Fibroblast of pulmonary artery (primary cell): ENCODE data around the gene CINP.

Experiments used
- DNase-seq: peaks from one replicate; pipeline ENCODE4 v3.0.0-alpha.2; 2010; ENCODE audit warnings: low read depth
- H3K4me3 ChIP-seq: replicated peaks from 2 replicates; pipeline ENCODE4 v1.5.1; 2011; ENCODE audit warnings: low read depth, mild to moderate bottlenecking, control low read depth, low read length, moderate library complexity
- CTCF ChIP-seq: IDR thresholded peaks from 2 replicates; pipeline ENCODE4 v1.5.1; 2011; ENCODE audit warnings: mild to moderate bottlenecking, control low read depth, low read length, inconsistent platforms; ENCODE audit errors: missing control alignments

CINP gene

GRCh38 chr14:102323102-102323501 lies 39.6 kb downstream of the CINP start:
- H3K4me3 ChIP-seq, result no peak overlapping the region
- TF ChIP-seq CTCF, result peak; percentile 77
- DNase-seq, result peak; percentile 90

GRCh38 chr14:102321456-102322422 lies 41.0 kb downstream of the CINP start:
- no peak for DNase-seq
- no peak overlapping the region for H3K4me3 ChIP-seq
- TF ChIP-seq CTCF, result no peak

GRCh38 chr14:102320671-102321455 lies 41.8 kb downstream of the CINP start:
- TF ChIP-seq CTCF, result no peak
- DNase-seq, result no peak
- H3K4me3 ChIP-seq, result peak overlapping the region; percentile 78

GRCh38 chr14:102320033-102320660 lies 42.5 kb downstream of the CINP start:
- H3K4me3 ChIP-seq, result peak overlapping the region; percentile 78
- DNase-seq, result peak; percentile 50
- no peak for TF ChIP-seq CTCF

- peak; percentile 91 for DNase-seq
- TF ChIP-seq CTCF, result no peak
- H3K4me3 ChIP-seq, result peak within 1 kb of the TSS; percentile 78
These were observed 43.2 kb downstream of the CINP start, which contains the start of gene ZNF839 for GRCh38 chr14:102319351-102320032. ZNF839 (plus strand) TSS chr14:102319746; CDS start chr14:102319766, 20 bp downstream.

GRCh38 chr14:102318781-102319276 lies 43.9 kb downstream of the CINP start:
- DNase-seq, result no peak
- H3K4me3 ChIP-seq, result peak overlapping the region; percentile 78
- no peak for TF ChIP-seq CTCF
